C4-2B (cell line): ENCODE data around the gene SARS1.

Experiments
- H3K27ac ChIP-seq: fragments of 450-650 bp; 2 replicates; pipeline ENCODE4 v1.5.1; 2017
- CTCF ChIP-seq: fragments of 450-650 bp; conservative IDR thresholded peaks from 2 replicates; pipeline ENCODE4 v1.5.1; 2017; ENCODE audit warnings: mild to moderate bottlenecking
- ZFX ChIP-seq: fragments of 450-650 bp; IDR thresholded peaks from 2 replicates; pipeline ENCODE4 v1.6.1; 2017

SARS1 gene

GRCh38 chr1:109264379-109264755, 50.6 kb downstream of the SARS1 start:
- TF ChIP-seq CTCF (no peak), ZFX (no peak)
- H3K27ac ChIP-seq: no peak overlapping the region; the same call in 1 of the 2 replicates

- TF ChIP-seq CTCF (no peak), ZFX (no peak)
- H3K27ac ChIP-seq: no peak overlapping the region
These were observed 51.3 kb downstream of the SARS1 start for GRCh38 chr1:109265016-109265415.

GRCh38 chr1:109265741-109266330, 52.1 kb downstream of the SARS1 start:
- TF ChIP-seq ZFX (no peak), CTCF (no peak)
- H3K27ac ChIP-seq: no peak overlapping the region

DNA sequence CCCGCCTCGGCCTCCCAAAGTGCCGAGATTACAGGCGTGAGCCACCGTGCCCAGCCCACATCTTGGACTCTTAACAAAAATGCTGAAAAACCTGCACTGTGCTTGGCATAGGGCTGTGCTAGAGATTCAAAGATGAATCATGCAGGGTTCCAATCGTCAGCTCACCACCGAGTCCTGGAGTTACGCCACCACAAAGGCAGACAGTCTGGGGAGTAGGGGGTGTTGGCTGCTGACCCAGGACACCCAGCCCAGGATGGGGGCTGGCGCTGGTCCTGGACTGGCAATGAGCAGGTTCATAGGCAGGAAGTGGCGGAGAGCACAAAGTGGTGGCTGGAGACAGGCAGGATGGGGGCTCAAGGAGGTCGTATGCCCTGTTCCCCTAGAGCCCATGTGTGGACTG, 53.2 kb downstream of the SARS1 start:
- TF ChIP-seq ZFX (no peak), CTCF (no peak)
- H3K27ac ChIP-seq: no peak overlapping the region

GRCh38 chr1:109267743-109268300, 54.1 kb downstream of the SARS1 start:
- H3K27ac ChIP-seq: no peak overlapping the region
- TF ChIP-seq CTCF (no peak), ZFX (no peak)

DNA sequence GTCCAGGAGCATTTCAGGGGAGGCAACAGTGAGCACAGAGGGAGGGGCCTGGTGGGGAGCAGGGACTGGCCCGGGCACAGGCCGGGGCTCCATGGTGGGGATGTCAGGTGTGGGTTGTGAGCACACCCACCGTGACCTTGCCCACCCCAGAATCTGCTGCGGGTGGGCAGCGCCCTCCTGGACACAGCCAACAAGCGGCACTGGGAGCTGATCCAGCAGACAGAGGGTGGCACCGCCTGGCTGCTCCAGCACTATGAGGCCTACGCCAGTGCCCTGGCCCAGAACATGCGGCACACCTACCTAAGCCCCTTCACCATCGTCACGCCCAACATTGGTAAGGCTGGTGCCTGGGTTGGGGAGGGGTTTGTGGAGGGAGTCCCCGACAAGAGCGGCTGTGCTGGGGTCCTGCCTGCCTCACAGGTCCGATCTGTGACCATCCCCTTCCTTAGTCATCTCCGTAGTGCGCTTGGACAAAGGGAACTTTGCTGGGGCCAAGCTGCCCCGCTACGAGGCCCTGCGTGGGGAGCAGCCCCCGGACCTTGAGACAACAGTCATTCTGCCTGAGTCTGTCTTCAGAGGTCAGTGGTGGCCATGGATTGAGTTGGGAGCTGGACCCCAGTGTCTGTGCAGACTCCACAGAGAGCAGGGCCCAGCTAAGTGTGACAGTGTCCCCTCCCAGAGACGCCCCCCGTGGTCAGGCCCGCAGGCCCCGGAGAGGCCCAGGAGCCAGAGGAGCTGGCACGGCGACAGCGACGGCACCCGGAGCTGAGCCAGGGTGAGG, 54.9 kb downstream of the SARS1 start:
- no peak overlapping the region for H3K27ac ChIP-seq
- TF ChIP-seq ZFX (no peak), CTCF (no peak)

GRCh38 chr1:109269212-109269980, 55.7 kb downstream of the SARS1 start:
- no peak for TF ChIP-seq ZFX
- no peak for TF ChIP-seq CTCF
- H3K27ac ChIP-seq: no peak overlapping the region
